ENCODE results near the gene AASS.

Gene AASS

GRCh38 chr7:122046402-122046801 is 97.6 kb downstream of the AASS start:
- in situ Hi-C loops (cut with HindIII; ENCODE audit: low sequenced_read_pairs): no loop called here

- in situ Hi-C loops (cut with HindIII; ENCODE audit: low sequenced_read_pairs): no loop called here
These were observed 103.9 kb downstream of the AASS start for GRCh38 chr7:122040147-122040546.

- in situ Hi-C loops (cut with HindIII; ENCODE audit: low sequenced_read_pairs): no loop called here
These were observed 105.1 kb downstream of the AASS start for GRCh38 chr7:122038904-122039303.

- in situ Hi-C loops (cut with HindIII; ENCODE audit: low sequenced_read_pairs): no loop called here
These were observed 105.9 kb downstream of the AASS start for GRCh38 chr7:122038134-122038533.

GRCh38 chr7:122035876-122036275 is 108.2 kb downstream of the AASS start:
- in situ Hi-C loops (cut with HindIII; ENCODE audit: low sequenced_read_pairs): no loop called here

- in situ Hi-C loops (cut with HindIII; ENCODE audit: low sequenced_read_pairs): no loop called here
These were observed 110.4 kb downstream of the AASS start for GRCh38 chr7:122033641-122034040.

- in situ Hi-C loops (cut with HindIII; ENCODE audit: low sequenced_read_pairs): no loop called here
These were observed 117.0 kb downstream of the AASS start for GRCh38 chr7:122027058-122027457.
